Keratinocyte (primary cell): ENCODE results near the gene SPTBN4.

Experiments used
- EZH2 ChIP-seq: IDR thresholded peaks from one replicate; pipeline ENCODE4 v1.6.1; 2012; ENCODE audit warnings: inconsistent platforms, mild to moderate bottlenecking, low read length, moderate library complexity
- TF ChIP-seq, protein P1 (sequence below), 3 experiments: IDR thresholded peaks in 1 of 3; conservative IDR thresholded peaks in 1 of 3; optimal IDR thresholded peaks in 1 of 3; 2 replicates in 2 of 3; 3 replicates in 1 of 3; pipeline versions ENCODE3 to v1.5.1; 2011; ENCODE audit warnings: low read length in 3 of 3, mild to moderate bottlenecking in 3 of 3, moderate library complexity in 2 of 3, control low read depth in 1 of 3, inconsistent platforms in 1 of 3; ENCODE audit not compliant: insufficient read depth in 2 of 3; ENCODE audit errors: extremely low read depth in 1 of 3

DNA sequence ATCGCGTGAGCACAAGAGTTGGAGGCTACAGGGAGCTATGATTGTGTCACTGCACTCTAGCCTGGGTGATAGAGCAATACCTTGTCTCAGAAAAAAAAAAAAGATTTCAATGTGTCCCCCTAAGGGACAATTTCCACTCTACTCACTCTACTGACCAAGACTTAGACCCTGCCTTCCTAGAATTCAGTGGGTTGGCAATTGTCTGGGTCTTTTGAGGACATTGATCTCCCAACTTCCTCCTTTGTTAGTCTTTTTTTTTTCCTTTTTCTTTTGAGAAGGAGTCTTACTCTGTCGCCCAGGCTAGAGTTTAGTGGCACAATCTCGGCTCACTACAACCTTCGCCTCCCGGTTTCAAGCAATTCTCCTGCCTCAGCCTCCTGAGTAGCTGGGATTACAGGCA, 2.2 kb downstream of the SPTBN4 start:
- no peak for TF ChIP-seq EZH2
- TF ChIP-seq, protein P1, sequence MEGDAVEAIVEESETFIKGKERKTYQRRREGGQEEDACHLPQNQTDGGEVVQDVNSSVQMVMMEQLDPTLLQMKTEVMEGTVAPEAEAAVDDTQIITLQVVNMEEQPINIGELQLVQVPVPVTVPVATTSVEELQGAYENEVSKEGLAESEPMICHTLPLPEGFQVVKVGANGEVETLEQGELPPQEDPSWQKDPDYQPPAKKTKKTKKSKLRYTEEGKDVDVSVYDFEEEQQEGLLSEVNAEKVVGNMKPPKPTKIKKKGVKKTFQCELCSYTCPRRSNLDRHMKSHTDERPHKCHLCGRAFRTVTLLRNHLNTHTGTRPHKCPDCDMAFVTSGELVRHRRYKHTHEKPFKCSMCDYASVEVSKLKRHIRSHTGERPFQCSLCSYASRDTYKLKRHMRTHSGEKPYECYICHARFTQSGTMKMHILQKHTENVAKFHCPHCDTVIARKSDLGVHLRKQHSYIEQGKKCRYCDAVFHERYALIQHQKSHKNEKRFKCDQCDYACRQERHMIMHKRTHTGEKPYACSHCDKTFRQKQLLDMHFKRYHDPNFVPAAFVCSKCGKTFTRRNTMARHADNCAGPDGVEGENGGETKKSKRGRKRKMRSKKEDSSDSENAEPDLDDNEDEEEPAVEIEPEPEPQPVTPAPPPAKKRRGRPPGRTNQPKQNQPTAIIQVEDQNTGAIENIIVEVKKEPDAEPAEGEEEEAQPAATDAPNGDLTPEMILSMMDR (optimal IDR thresholded peaks at IDR 0.05 in 1 of 3, IDR thresholded peaks at IDR 0.05 in 1 of 3, conservative IDR thresholded peaks at IDR 0.05 in 1 of 3; ENCODE audit: extremely low read depth in 1 of 3, insufficient read depth in 2 of 3, low read length in 3 of 3), result no peak
